ENCODE measurements around the gene DGKD.

DNA sequence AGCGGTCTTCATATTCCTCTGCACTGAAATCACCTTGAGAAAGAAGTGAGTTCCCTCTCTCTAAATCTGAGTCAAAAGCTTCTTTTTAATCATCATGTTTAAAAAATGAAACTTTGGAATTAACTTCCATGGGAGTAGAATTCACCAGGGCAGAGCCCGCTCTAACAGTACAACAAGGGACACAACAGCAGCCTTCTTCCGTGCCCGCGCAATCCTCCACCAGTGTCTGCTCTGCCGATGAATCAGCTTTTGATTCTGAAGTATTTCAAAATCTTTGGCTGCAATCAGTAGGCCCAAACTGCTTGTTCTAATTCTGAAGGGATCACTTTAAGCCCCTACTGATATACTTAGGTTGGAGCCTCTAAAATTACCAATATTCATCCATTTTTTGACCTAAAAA is 135.4 kb downstream of the DGKD start:
- TF ChIP-seq EZH2 (IDR thresholded peaks at IDR 0.05; ENCODE audit: insufficient read depth, poor library complexity, severe bottlenecking) (no peak), EZH2phosphoT487 (IDR thresholded peaks at IDR 0.05; ENCODE audit: insufficient read depth, low read depth) (no peak)

Data from GM23248 (cell line).